CD4-positive, alpha-beta T cell (primary cell): ENCODE data around the gene EXOSC5. TPM values are rescaled to one million over a fixed set of nuclear protein-coding genes. Genes with fewer than 3 reads are reported as not detected.

Experiments
- ATAC-seq: fragments of 200-7000 bp; cut with Tn5 transposase; one replicate; pipeline ENCODE4 v1.10.0; 2022; ENCODE audit warnings: mild to moderate bottlenecking; ENCODE audit not compliant: poor library complexity
- CTCF ChIA-PET: fragments of 350-600 bp; sonication (Branson Sonifier 250); formaldehyde crosslinking; loops from one replicate; lab custom pipeline; 2021; ENCODE audit warnings: antibody characterized with exemption, inconsistent platforms; lab: Charles Lee
- POLR2A ChIA-PET: fragments of 350-600 bp; sonication (Branson Sonifier 250); formaldehyde crosslinking; loops from one replicate; lab custom pipeline; 2021; ENCODE audit warnings: antibody characterized with exemption, inconsistent platforms; lab: Charles Lee
- DNase-seq, 14 experiments: peaks; one replicate each; pipeline ENCODE4 v3.0.0-alpha.2; 2013 to 2020; ENCODE audit warnings: mixed read lengths in 2 of 14
- H3K27ac ChIP-seq, 2 donors: one replicate each; pipeline versions ENCODE4 v1.5.1 to v1.7.0; 2013; ENCODE audit warnings: low read length in 2 of 2, low read depth in 1 of 2, mild to moderate bottlenecking in 1 of 2
- H3K27me3 ChIP-seq, 2 experiments: 1 replicate in 1 of 2; 2 replicates in 1 of 2; pipeline versions ENCODE4 v1.6.1 to v1.7.0; 2013; ENCODE audit warnings: low read length in 2 of 2, control low read depth in 1 of 2, mild to moderate bottlenecking in 1 of 2, moderate library complexity in 1 of 2; ENCODE audit not compliant: insufficient read depth in 2 of 2, control insufficient read depth in 1 of 2
- H3K36me3 ChIP-seq: one replicate; pipeline ENCODE4 v1.6.1; 2013; ENCODE audit warnings: low read length, control low read depth; ENCODE audit not compliant: insufficient read depth
- H3K4me1 ChIP-seq: one replicate; pipeline ENCODE4 v1.6.1; 2013; ENCODE audit warnings: low read length, control low read depth; ENCODE audit not compliant: insufficient read depth
- H3K4me3 ChIP-seq: one replicate; pipeline ENCODE4 v1.5.1; 2013; ENCODE audit warnings: mild to moderate bottlenecking, low read length, moderate library complexity
- H3K9me3 ChIP-seq, 2 experiments: 1 replicate in 1 of 2; 2 replicates in 1 of 2; pipeline versions ENCODE4 v1.6.1 to v1.7.0; 2013; ENCODE audit warnings: low read length in 2 of 2, mild to moderate bottlenecking in 2 of 2, control low read depth in 1 of 2, moderate library complexity in 1 of 2; ENCODE audit not compliant: control insufficient read depth in 1 of 2, insufficient read depth in 1 of 2
- H3K27ac Mint-ChIP-seq: one replicate; pipeline ENCODE4 v1.8.0; 2020; ENCODE audit warnings: mixed read lengths
- H3K27me3 Mint-ChIP-seq: one replicate; pipeline ENCODE4 v1.8.0; 2021; ENCODE audit warnings: mixed read lengths
- H3K36me3 Mint-ChIP-seq: one replicate; pipeline ENCODE4 v1.8.0; 2021; ENCODE audit warnings: low read depth, mixed read lengths
- H3K4me1 Mint-ChIP-seq: one replicate; pipeline ENCODE4 v1.8.0; 2021; ENCODE audit warnings: low read depth, mixed read lengths
- H3K4me3 Mint-ChIP-seq: one replicate; pipeline ENCODE4 v1.8.0; 2020; ENCODE audit warnings: mild to moderate bottlenecking, mixed read lengths
- H3K9me3 Mint-ChIP-seq: one replicate; pipeline ENCODE4 v1.8.0; 2020; ENCODE audit warnings: mixed read lengths
- intact Hi-C, 2 experiments: fragments of 100-400 bp; cut with DNase I in 1 of 2; cut with micrococcal nuclease in 1 of 2; formaldehyde crosslinking; loops; one replicate each; pipeline versions ENCODE4 v1.15.1 to v1.9.0; 2023 to 2025; cut with DNase I, micrococcal nuclease
- total RNA-seq, 174 experiments: library from RNA in 2 of 174; stranded (reverse) in 2 of 174; gene quantifications; one replicate each; pipeline ENCODE4 v1.2.3 and lab custom pipeline; 2021 to 2026
- TF ChIP-seq, protein P1 (sequence below): fragments of 200-600 bp; IDR thresholded peaks from one replicate; pipeline ENCODE4 v1.8.0; 2022; ENCODE audit warnings: antibody characterized with exemption, mild to moderate bottlenecking

The EXOSC5 gene
- total RNA-seq, 2 experiments from 2014 or later, result 6.5 to 7.5 TPM

DNA sequence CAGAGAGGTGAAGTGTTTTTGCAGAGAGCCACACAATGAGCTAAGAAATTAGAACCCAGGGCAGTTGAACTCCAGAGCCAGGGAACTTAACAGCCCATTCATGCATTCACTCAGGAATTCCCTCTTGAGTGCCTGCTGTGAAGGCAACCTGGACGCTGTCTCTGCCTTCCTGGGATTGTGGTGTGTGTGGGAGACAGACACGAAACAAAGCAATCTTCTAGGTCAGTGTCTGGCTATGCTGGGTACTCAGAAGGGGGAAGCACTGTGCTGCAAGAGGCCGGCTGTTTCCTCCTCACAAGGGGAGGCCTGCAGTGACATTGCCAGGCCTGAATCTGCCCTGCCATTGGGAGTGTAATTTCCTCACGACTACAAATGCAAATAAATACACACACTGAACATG is 10.1 kb upstream of the EXOSC5 start:
- no peaks in the 10 kb centered on the region for H3K9me3 Mint-ChIP-seq
- no peaks in the 10 kb centered on the region for H3K27me3 ChIP-seq
- no peak overlapping the region for H3K4me3 ChIP-seq
- intact Hi-C loops, result no loop called here
- no peak overlapping the region for H3K4me3 Mint-ChIP-seq
- peaks cover 25% of the 10 kb centered on the region for H3K36me3 ChIP-seq
- POLR2A ChIA-PET, result no interaction called here
- no peak overlapping the region for H3K27ac Mint-ChIP-seq
- H3K4me1 Mint-ChIP-seq, result peaks cover 15% of the 10 kb centered on the region
- no peaks in the 10 kb centered on the region for H3K27me3 Mint-ChIP-seq
- ATAC-seq, result no peak
- H3K27ac ChIP-seq, result no peak overlapping the region
- DNase-seq, result no peak
- H3K36me3 Mint-ChIP-seq, result peaks cover 26% of the 10 kb centered on the region
- TF ChIP-seq, protein P1, sequence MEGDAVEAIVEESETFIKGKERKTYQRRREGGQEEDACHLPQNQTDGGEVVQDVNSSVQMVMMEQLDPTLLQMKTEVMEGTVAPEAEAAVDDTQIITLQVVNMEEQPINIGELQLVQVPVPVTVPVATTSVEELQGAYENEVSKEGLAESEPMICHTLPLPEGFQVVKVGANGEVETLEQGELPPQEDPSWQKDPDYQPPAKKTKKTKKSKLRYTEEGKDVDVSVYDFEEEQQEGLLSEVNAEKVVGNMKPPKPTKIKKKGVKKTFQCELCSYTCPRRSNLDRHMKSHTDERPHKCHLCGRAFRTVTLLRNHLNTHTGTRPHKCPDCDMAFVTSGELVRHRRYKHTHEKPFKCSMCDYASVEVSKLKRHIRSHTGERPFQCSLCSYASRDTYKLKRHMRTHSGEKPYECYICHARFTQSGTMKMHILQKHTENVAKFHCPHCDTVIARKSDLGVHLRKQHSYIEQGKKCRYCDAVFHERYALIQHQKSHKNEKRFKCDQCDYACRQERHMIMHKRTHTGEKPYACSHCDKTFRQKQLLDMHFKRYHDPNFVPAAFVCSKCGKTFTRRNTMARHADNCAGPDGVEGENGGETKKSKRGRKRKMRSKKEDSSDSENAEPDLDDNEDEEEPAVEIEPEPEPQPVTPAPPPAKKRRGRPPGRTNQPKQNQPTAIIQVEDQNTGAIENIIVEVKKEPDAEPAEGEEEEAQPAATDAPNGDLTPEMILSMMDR, result no peak
- no peaks in the 10 kb centered on the region for H3K9me3 ChIP-seq
- CTCF ChIA-PET, result no interaction called here
- peaks cover 15% of the 10 kb centered on the region for H3K4me1 ChIP-seq

GRCh38 chr19:41405776-41406175 is 8.6 kb upstream of the EXOSC5 start:
- H3K4me1 ChIP-seq, result peaks cover 19% of the 10 kb centered on the region
- DNase-seq (no peak), ATAC-seq (no peak)
- no peaks in the 10 kb centered on the region for H3K27me3 ChIP-seq
- H3K27me3 Mint-ChIP-seq, result no peaks in the 10 kb centered on the region
- ChIA-PET CTCF (no interaction called here), POLR2A (no interaction called here)
- peaks cover 22% of the 10 kb centered on the region for H3K36me3 Mint-ChIP-seq
- peaks cover 11% of the 10 kb centered on the region for H3K36me3 ChIP-seq
- no peak overlapping the region for H3K27ac ChIP-seq
- intact Hi-C loops, result no loop called here
- no peak overlapping the region for H3K27ac Mint-ChIP-seq
- H3K9me3 Mint-ChIP-seq, result no peaks in the 10 kb centered on the region
- H3K4me3 Mint-ChIP-seq, result no peak overlapping the region
- H3K9me3 ChIP-seq, result no peaks in the 10 kb centered on the region
- H3K4me3 ChIP-seq, result no peak overlapping the region
- TF ChIP-seq, protein P1, result no peak
- peaks cover 26% of the 10 kb centered on the region for H3K4me1 Mint-ChIP-seq

DNA sequence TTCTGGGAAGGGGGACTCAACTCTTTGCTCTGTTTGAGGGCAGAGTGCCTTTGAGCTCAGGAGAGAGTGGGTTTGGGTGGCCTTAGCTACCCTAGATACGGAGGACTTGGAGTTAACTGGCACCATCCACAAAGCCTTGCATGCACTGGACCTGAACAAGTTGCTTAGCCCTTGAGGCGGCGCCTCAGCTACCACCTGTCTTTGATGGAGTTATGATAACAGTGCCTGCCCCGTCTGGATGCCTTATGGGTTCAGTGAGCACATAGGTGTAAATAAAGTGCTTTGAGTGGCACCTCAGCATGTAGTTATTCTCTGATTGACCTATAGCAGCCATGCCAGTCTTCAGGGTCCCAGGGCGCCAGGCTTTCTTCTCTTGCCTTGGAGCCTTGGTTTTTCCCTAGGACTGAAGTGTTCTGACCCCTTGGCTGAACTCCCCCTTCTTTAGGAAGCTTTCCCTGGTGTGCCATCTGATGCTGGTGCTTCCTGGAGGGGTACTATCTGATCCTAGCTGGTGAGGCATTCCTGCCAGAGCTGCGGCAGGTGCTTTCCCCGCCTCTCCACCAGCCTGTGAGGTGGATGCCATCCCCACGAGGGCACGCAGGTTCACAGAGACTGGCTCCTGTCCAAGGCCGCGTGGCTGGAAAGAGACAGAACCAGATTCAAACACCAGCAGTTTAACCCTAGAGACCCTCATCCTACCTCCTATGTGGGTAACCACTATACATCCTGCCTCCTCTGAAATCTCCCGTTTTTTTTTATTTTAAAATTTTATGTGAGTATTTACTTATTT is 6.2 kb upstream of the EXOSC5 start:
- intact Hi-C loops, result no loop called here
- Histone ChIP-seq H3K4me3 (no peak overlapping the region), H3K9me3 (no peaks in the 10 kb centered on the region), H3K4me1 (peaks cover 11% of the 10 kb centered on the region), H3K27ac (no peak overlapping the region), H3K36me3 (peaks cover 9% of the 10 kb centered on the region), H3K27me3 (no peaks in the 10 kb centered on the region)
- Mint-ChIP-seq H3K9me3 (no peaks in the 10 kb centered on the region), H3K27me3 (no peaks in the 10 kb centered on the region), H3K4me1 (peaks cover 29% of the 10 kb centered on the region), H3K36me3 (peaks cover 5% of the 10 kb centered on the region), H3K27ac (no peak overlapping the region), H3K4me3 (no peak overlapping the region)
- DNase-seq, result no peak
- no peak for ATAC-seq
- TF ChIP-seq, protein P1, result no peak
- CTCF ChIA-PET, result no interaction called here
- POLR2A ChIA-PET, result no interaction called here
